GM19395 (cell line): ENCODE data around the gene EMCN.

Experiments
- ATAC-seq: cut with Tn5 transposase; IDR thresholded peaks from one replicate; pipeline ENCODE4 v1.9.1; 2021; ENCODE audit warnings: mild to moderate bottlenecking, moderate library complexity; ENCODE audit not compliant: unreplicated experiment

EMCN gene

GRCh38 chr4:100494166-100494565, 23.7 kb downstream of the EMCN start:
- ATAC-seq = no peak

GRCh38 chr4:100493756-100494155, 24.1 kb downstream of the EMCN start:
- no peak for ATAC-seq

- ATAC-seq = no peak
These were observed 25.7 kb downstream of the EMCN start for GRCh38 chr4:100492129-100492528.

GRCh38 chr4:100489305-100489704, 28.5 kb downstream of the EMCN start:
- ATAC-seq = no peak

GRCh38 chr4:100486496-100486895, 31.3 kb downstream of the EMCN start:
- no peak for ATAC-seq

GRCh38 chr4:100483796-100484195, 34.0 kb downstream of the EMCN start:
- no peak for ATAC-seq

GRCh38 chr4:100479971-100480370, 37.9 kb downstream of the EMCN start:
- no peak for ATAC-seq

- ATAC-seq = no peak
These were observed 48.3 kb downstream of the EMCN start for GRCh38 chr4:100469555-100469954.

- ATAC-seq = no peak
These were observed 51.3 kb downstream of the EMCN start for GRCh38 chr4:100466501-100466900.

GRCh38 chr4:100461807-100462605, 55.8 kb downstream of the EMCN start:
- no peak for ATAC-seq

GRCh38 chr4:100450449-100450848, 67.4 kb downstream of the EMCN start:
- no peak for ATAC-seq

- ATAC-seq = no peak
These were observed 86.4 kb downstream of the EMCN start for GRCh38 chr4:100431416-100431815.

GRCh38 chr4:100430451-100430850, 87.4 kb downstream of the EMCN start:
- ATAC-seq = no peak

- ATAC-seq = no peak
These were observed 88.2 kb downstream of the EMCN start for GRCh38 chr4:100429616-100430015.

GRCh38 chr4:100428051-100428450, 89.8 kb downstream of the EMCN start:
- ATAC-seq = no peak

- no peak for ATAC-seq
These were observed 93.4 kb downstream of the EMCN start for GRCh38 chr4:100424376-100424775.

GRCh38 chr4:100422894-100423293, 94.9 kb downstream of the EMCN start:
- no peak for ATAC-seq

GRCh38 chr4:100421361-100421978, 96.4 kb downstream of the EMCN start:
- no peak for ATAC-seq

GRCh38 chr4:100420571-100420970, 97.3 kb downstream of the EMCN start:
- ATAC-seq = no peak

GRCh38 chr4:100417565-100417964, 100.3 kb downstream of the EMCN start:
- no peak for ATAC-seq

- no peak for ATAC-seq
These were observed 103.6 kb downstream of the EMCN start for GRCh38 chr4:100414016-100414790.

GRCh38 chr4:100391863-100392262, 126.0 kb downstream of the EMCN start:
- no peak for ATAC-seq
